NCI-H345 (cell line): ENCODE results near the gene MYO16.
A peak's percentile ranks its signal among the peaks of the same experiment; 100 is the strongest.
"Not testable (repeated sequence)": the region's sequence is repeated elsewhere in the genome, so short reads cannot be mapped to it uniquely, and the experiment has no call there.

Experiments
- DNase-seq: peaks from one replicate; lab custom pipeline; 2025; lab: John Stamatoyannopoulos, UW

MYO16 gene

DNA sequence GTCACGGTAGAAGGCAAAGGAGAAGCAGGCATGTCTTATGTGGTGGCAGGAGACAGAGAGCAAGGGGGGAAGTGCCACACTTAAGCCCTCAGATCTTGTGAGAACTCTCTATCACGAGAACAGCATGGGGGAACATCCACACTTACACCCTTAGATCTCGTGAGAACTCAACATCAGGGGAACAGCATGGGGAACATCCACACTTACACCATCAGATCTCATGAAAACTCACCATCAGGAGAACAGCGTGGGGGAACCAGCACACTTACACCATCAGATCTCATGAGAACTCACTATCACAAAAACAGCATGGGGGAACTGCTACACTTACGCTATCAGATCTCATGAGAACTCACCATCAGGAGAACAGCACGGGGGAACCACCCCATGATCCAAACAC is 445.0 kb downstream of the MYO16 start:
- no peak for DNase-seq

DNA sequence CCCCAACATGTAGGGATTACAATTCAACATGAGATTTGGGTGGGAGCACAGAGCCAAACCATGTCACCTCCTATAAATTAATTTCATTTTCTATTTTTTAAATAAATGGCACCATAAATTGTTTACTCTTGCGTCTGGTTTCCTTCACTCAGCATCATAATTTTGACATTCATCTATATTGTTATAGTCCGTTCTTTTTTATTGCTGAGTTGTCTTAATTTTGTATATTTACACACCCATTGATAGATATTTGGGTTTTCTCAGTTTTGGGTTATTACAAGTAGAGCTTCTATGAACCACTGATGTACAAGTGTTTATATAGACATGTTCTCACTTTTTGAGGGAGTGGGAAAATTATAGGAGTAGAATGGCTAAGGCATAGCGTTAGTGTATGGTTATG is 445.4 kb downstream of the MYO16 start:
- no peak for DNase-seq

DNA sequence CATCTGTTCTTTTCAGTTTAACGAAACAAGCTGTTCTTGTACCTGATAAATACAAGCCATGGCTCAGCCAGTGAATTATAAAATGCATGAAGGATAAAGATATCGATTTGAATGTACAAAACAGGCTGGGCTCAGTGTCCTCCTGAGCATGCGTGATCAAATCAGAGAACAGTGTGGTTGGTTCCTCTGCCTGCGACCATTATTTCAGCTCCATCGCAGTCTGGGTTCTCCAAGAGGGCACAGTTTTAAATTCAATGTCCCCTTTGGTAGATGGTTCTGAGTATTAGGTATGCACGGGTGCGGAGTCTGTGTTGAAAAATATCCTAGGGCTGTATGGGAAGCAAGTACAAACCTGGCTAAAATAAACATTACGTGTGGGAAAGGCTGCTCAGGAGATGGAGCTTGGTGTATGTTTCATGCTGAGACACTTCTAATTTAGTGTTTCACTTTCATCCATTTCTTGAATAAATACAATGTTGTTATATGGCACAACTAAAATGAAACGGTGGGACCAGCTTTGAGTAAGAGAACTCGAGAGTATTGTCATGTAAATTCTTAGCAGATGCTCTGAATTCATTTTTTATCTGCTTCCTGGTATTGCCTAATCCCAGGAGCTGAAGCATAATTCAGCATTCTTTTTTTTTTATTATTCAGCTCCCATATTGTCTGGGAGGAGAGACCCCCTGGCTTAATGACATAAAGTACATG is 458.7 kb downstream of the MYO16 start:
- DNase-seq = peak; percentile 76

DNA sequence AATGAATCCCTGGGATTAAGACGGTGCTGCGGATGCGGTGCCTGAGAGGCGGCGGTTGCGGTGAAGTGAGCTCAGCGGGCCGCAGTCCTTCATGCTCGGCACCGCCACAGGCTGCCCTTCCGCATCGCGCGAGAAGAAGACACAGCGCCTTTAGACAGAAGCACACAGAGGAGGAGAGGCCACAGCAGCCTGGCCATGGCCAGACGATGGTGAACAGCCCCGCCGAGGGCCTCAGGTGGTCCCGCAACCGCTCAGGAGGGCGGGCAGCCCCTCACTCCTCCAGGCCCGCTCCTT is 459.2 kb downstream of the MYO16 start:
- peak; percentile 73 for DNase-seq

DNA sequence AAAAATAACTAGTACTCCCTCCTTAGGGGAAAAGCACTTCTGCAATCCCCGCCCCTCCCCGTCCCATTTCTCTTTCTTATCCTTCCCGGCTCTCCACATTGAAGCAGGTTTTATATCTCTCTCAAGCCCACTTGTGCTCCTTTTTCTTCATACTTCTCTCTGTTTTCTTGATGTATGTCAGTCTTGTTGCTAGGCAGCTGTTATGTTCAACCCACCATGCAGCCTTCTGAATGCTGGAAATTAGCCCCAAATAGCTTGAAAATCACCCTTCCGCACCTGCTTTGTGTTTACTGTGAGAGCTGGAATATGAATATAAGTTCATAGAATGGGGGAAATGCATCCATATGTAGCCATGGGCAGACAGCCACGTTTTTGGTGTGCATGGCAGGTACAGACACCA is 461.4 kb downstream of the MYO16 start:
- DNase-seq = no peak

DNA sequence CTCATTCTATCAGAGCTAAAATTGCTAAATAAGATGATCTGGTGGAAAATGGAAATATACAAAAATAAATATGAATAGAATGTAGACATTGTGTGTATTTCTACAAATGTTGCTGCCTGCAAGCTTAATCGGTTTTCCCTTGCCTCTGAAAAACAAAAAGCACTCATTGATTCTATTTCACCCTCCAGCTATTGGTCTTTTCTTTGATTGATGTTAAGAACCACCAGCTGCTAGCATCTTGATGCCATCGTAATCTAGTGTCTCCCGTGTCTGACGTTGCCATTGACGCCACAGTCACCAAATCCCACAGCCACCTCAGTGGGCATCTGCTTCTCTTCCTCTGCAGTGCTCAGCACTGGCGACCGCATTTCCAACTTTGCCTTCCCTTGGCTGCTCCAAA is 461.8 kb downstream of the MYO16 start:
- DNase-seq = no peak

DNA sequence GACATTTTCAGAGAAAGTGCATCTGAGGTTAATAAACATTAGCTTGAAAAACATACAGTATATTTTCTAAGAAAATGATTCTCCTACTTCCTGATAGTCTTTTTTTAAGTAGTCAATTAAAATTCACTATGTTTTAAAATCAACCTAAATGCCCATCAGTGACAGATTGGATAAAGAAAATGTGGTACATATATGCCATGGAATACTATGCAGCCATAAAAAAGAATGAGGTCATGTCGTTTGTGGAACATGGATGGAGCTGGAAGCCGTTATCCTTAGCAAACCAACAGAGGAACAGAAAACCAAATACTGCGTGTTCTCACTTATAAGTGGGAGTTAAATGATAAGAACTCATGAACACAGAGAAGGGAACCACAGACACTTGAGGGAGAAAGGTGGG is 462.8 kb downstream of the MYO16 start:
- DNase-seq = not testable (repeated sequence)

DNA sequence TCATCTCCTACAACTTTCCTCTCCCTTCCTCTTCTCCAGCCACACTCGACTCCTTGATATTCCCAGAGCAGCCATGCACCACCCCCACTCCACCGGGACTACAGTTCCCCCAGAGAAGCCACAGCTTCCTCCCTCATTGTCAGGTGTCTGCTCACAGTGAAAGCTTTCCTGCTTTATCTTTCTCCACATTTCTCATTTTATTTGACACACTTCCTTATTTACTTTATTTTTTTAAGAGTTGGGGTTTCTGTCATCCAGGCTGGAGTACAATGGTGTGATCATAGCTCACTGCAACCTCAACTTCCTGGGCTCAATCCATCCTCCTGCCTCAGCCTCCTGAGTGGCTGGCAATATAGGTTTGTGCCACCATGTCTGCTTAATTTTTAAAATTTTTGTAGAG is 464.6 kb downstream of the MYO16 start:
- no peak for DNase-seq

DNA sequence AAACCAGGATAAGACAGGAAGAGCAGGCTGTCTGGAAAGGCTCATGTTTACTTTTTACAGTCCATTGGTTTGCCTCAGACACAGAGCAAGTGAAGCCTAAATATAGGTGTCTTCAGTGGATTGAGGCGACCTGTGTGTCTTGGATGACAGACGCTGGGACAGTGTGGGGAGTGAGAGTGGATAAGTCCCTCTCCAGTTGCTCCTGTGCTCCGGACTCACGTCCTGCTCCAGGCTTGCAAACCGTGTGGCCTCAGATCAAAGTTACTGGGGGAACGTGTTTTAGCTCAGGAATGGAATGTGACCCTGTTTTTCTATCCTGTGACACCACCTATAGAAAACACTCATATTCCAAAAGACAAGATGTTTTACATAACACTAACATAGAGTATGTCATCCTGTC is 465.7 kb downstream of the MYO16 start:
- DNase-seq = no peak

DNA sequence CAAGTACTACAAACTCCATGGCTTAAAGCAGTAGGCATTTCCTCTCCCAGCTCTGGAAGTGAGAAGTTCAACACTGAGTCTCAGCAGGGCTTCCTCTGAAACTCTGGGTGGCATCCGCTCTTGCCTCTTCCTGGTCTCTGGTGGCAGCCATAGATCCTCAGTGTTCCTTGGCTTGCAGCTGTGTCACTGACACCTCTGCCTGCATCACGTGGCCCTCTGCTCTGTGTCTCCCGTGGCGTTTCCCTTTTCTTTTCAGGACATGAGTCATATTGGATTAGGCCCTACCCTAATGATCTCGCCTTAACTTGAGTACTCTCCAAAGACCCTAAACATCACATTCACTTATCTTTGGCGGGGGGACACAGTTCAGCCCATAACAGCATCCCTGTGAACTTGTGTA is 466.7 kb downstream of the MYO16 start:
- DNase-seq = no peak

DNA sequence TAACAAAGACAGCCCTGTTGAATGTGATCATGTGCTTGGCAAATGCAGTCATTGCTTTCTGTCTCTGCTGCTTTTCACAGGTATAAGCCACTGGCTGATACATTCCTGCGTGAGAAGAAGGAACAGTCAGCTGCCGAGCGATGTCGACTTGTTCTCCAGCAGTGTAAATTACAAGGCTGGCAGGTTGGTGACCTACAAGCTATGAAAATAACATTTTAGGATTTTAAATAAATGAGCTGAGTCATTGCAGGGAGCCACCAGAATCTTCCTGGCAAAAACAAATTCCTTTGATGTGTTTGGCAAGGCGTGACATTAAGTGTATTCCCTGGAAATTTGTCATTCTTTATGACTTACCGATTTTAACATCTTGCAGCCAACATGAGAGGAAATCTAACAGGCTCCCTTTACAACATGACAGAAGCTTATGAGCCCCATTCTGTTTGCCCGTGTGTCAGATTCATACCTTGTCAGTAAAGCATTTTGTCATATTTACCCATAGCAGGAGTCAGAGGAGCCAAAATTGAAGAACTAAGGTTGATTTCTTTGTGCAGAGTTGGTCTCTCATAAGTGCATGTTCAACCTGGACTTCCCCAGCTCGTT is 471.4 kb downstream of the MYO16 start:
- DNase-seq = no peak

DNA sequence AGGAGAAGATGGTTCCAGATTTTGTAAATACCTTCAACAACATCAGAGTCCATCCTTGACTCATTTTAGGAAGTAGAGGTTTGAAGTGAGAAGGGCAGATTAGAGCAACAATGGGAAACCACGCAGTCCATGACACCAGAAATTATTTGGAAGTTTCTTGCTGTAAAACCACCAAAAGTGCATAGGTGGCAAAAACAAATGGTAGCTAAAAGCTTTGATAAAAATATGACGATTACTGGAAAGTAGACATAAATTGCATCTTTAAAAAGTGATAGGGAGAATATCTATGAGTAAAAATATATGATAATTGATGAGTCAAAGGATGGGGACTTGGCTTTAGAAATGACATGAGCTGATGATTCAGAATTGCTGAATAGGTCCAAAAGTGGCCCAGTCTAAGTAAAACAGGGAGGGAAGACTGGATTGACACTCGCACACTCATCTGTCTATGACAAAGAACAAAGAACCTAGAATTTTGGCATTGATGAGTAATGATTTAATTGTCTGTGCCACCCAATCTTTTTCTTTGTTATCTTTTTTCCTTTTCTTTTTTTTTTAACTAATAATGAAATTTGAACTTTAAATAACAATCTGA is 472.2 kb downstream of the MYO16 start:
- no peak for DNase-seq

DNA sequence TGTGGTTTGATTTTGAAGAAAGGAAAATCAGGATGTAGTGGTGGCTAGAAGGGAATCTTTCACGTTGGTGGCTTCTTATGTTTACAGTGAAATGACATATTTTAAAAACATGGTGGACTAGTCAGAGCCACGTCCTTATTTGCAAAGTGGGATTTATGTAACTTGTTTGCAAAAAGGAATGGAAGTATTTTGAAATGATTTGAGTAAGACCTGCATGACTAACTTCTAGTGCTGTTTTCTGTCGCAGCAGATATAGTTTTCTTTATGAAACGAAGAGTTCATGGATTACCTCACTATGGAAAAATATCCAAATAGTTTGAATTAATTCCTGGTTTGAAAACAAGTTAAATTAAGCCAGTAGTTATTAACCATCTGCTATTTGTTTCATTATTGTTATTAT is 476.5 kb downstream of the MYO16 start:
- DNase-seq = no peak

DNA sequence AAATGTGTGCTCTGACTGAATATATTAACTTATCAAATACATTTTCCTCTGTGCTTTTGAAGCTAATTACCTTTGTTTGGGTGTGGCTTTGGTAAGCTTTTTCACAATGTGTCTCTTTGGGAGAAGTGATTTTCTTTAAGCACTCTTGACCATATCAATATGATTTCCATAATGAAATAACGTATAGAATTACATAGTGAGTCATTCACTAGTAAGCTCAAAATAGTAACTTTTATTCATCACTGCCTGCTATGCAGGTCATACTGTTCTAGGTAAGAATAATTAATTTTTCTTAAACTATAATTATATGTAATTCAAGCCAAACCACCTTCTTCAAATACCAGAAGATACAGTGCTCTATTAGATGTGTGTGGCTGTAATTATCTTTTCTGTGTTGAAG is 480.7 kb downstream of the MYO16 start:
- DNase-seq = no peak

DNA sequence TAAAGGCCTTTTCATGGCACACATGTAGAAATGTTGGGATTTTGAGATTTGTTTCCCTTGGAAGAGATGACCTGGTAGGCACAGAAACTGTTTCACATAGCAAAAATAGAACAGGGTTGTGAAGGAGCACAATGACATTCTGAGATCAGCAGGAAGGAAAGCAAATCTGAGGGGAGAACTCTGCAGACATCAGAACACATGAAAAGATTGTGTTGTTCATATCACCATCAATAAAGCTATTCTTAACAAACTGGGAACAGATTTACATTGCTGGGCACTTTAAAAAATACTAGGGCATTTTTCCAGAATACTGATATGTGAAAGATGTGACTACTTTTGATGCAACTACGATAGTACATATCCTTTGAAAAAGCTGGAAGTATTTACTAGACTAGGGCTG is 481.7 kb downstream of the MYO16 start:
- DNase-seq = no peak

DNA sequence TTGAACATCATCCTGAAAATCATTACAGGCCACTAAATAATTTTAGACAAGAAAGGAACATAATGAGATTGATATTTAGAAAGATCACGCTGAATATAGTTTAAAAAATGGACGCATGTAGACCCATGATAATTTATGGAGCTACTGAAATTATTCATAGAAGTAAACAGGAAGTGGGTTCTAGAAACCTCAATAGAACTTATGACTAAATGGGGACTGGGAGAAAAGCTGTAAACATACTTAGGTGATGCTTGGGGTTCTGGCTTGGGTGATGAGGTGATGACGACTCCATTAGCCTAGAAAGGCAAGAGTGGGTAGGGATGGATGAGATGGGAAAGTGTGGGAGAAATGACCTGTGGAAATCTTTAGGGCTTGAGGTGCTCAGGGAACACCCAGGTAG is 484.0 kb downstream of the MYO16 start:
- no peak for DNase-seq

DNA sequence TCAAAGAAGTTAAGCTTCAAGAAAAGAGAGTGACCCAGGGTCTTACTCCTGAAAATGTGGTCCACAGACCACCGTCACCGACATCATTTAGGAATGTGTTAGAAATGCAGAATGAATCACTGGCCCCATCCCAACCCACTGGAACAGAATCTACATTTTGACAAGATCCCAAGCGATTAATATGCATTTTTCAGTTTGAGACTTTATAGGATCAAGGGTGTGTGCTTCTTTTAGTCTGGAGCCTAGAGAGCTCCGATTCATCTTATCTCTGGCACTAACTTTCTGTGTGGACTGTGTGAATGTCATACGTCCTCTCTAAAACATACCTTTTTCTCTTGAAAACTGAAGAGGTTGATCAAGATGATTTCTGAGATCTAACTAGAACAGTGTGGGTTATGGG is 484.8 kb downstream of the MYO16 start:
- DNase-seq = no peak

DNA sequence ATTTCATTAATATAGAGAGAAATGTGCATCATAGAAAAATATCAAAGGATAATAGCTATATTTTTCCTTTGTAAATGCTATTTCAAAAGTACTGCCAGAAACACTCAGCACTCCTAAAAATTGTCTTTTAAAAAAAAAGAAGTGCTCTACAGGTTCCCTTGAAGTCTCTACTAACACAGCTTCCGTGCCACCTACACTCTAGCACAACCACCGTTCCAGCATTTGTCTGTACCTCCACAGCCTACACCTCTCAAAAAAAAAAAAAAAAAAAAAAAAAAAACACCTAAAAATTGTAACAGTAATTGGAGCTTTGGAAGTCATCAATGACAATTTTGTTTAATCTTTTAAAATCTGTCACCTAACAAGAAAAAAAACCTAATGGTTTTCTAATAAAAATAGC is 485.6 kb downstream of the MYO16 start:
- no peak for DNase-seq

DNA sequence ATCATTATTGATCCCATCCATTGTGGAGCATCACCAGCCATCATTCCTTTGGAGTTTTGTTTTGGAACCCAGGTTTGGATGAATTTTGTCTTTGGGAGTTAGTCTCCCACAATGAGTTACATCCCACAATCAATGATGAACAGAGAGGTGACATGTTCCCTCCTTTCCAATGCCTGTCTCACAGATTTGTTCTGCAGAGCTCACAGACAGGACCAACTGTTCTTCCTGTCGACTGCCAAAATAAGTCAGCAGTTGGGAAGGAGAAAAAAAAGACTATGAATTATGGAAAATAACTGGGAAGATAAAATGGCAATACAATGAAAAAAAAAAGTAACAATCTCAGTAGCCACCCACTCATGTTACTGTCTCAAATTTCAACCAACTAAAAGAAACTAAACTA is 489.1 kb downstream of the MYO16 start:
- no peak for DNase-seq

DNA sequence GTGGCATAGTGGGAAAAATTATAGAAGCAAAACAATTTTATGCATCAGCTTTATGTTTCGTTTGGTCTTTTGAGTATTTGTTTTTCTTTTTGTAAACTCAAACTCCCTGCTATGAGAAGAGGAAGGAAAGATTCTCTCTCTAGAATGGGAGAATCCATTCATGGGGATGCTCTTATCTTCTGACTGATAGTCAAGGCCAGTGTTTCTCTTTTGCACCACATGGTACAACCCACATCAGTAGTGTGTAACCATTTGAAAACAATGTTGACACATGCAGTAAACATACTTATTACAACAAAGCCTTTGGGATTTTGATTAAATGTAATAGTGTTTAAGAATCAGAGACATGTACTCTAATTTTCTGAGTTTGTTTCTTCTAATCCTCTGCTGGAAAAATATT is 490.5 kb downstream of the MYO16 start:
- DNase-seq = no peak

DNA sequence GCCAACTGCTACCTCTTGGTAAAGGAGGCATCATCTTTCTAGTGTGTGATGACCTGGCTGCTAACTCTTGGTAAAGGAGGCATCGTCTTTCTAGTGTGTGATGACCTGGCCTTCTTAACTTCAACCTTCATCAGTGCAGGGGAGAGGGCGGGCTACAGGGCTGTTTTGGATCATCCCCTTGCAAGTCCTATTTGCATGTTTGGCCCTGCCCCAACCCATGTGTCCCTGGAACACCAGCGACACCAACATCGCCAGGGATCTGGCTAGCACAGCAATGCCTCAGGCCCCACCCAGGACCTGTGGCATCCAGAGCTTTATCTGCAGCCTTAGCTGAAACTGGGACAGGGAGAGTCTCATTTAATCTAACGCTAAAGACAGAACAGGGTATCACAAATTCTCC is 492.4 kb downstream of the MYO16 start:
- no peak for DNase-seq

DNA sequence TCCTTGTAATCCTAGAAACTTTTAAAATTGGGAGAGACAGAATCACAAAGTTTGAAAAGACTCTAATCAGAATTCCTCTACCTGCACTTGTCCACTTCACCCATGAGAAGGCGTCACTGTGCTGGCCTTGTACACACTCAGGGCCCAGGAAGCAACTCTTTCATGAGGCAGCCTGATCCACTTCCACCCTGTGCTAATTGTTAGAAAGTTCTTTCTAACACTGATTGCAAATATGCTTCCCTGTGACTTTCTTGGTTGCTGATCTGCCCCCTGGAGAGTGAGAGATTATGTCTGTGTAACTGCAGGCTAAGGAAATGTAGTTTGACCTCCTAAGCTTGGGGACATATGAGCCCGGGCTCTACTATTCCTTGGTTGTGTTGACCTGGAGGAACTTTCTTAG is 494.6 kb downstream of the MYO16 start:
- no peak for DNase-seq

DNA sequence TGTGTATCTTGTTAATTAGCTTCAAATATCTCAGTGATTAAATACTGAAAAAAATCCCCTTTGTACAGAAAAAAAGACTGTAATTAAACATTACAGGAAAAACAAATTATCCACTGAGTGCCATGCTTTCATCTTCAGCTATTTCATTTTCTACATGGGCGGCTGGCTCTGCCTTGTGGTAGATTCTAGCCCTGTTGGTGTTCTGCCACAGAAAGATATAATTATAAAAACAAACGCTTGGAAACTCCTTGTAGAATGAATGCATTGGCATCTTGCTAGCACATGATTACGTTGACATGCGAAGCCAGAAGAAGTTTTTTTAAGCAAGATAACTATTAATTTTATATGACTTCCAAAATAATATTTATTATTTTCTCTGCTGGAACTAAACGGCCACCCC is 496.8 kb downstream of the MYO16 start:
- DNase-seq = no peak
